GM12878 (cell line): ENCODE data around the gene LDB2. TPM values are rescaled to one million over a fixed set of nuclear protein-coding genes. Genes with fewer than 3 reads are reported as not detected.

Source experiments
- ATAC-seq: fragments of 200-7000 bp; cut with Tn5 transposase; 3 replicates; pipeline ENCODE4 v1.9.1; 2020; ENCODE audit warnings: mild to moderate bottlenecking, moderate library complexity
- BruUV-seq: library from RNA; stranded (reverse); fragments of 400-500 nt; replicated peaks from 2 replicates; lab custom pipeline; 2021; lab: Mats Ljungman, UMichigan
- CTCF ChIA-PET: fragments of 300-600 bp; sonication (Branson Sonifier 250); formaldehyde crosslinking; extraction: SDS; loops from one replicate; lab custom pipeline; 2021; ENCODE audit warnings: inconsistent platforms; lab: Yijun Ruan, JAX
- POLR2A ChIA-PET: fragments of 350-600 bp; formaldehyde crosslinking; extraction: SDS; loops from one replicate; lab custom pipeline; 2021; ENCODE audit warnings: inconsistent platforms; lab: Charles Lee
- RAD21 ChIA-PET: fragments of 300-600 bp; sonication (Branson Sonifier 250); formaldehyde crosslinking; loops from one replicate; lab custom pipeline; 2023; ENCODE audit warnings: antibody characterized with exemption; ENCODE audit not compliant: unreplicated experiment; lab: Charles Lee
- SMC1A ChIA-PET: fragments of 300-600 bp; sonication (Branson Sonifier 250); formaldehyde crosslinking; loops from one replicate; lab custom pipeline; 2023; ENCODE audit not compliant: unreplicated experiment, uncharacterized antibody; lab: Charles Lee
- DNase-seq: peaks from one replicate; pipeline ENCODE4 v3.0.0-alpha.2; 2011; ENCODE audit warnings: low read depth, low spot score
- FAIRE-seq: peaks from 3 replicates; lab custom pipeline; 2011; peaks lifted over from hg19 to GRCh38; lab: Jason Lieb, UNC
- H2AFZ ChIP-seq: 2 replicates; pipeline ENCODE4 v1.6.0; 2011; ENCODE audit warnings: low read depth, low read length, control low read depth; ENCODE audit not compliant: control insufficient read depth
- H3K27ac ChIP-seq: 2 replicates; pipeline ENCODE4 v1.5.1; 2011; ENCODE audit warnings: control low read depth; ENCODE audit not compliant: control insufficient read depth, insufficient read depth
- H3K27me3 ChIP-seq, 2 experiments: replicated peaks in 1 of 2; 2 replicates each; pipeline versions ENCODE4 v1.6.0 to v1.6.1; 2011; ENCODE audit warnings: low read length in 1 of 2; ENCODE audit not compliant: control insufficient read depth in 2 of 2, insufficient read depth in 2 of 2
- H3K36me3 ChIP-seq, 2 experiments: 2 replicates each; pipeline ENCODE4 v1.5.1; 2011; ENCODE audit warnings: low read length in 1 of 2; ENCODE audit not compliant: control insufficient read depth in 2 of 2, insufficient read depth in 2 of 2
- H3K4me1 ChIP-seq: 2 replicates; pipeline ENCODE4 v1.6.1; 2011; ENCODE audit warnings: mild to moderate bottlenecking, low read length, moderate library complexity, mixed read lengths; ENCODE audit not compliant: control insufficient read depth, insufficient read depth
- H3K4me2 ChIP-seq: 2 replicates; pipeline ENCODE4 v1.6.0; 2011; ENCODE audit warnings: control low read depth; ENCODE audit not compliant: control insufficient read depth, insufficient read depth
- H3K4me3 ChIP-seq: fragments of 200-600 bp; sonication (generic); 2 replicates; pipeline ENCODE4 v1.5.1; 2016
- H3K79me2 ChIP-seq: 2 replicates; pipeline ENCODE4 v1.6.0; 2011; ENCODE audit warnings: low read length; ENCODE audit not compliant: control insufficient read depth, insufficient read depth
- H3K9ac ChIP-seq: 2 replicates; pipeline ENCODE4 v1.8.0; 2011; ENCODE audit warnings: low read length, control low read depth, mixed read lengths; ENCODE audit not compliant: control insufficient read depth, insufficient read depth
- H3K9me3 ChIP-seq: replicated peaks from 3 replicates; pipeline ENCODE4 v1.5.1; 2011; ENCODE audit warnings: mild to moderate bottlenecking, low read length; ENCODE audit not compliant: control insufficient read depth, insufficient read depth
- H4K20me1 ChIP-seq: 2 replicates; pipeline ENCODE4 v1.6.0; 2011; ENCODE audit not compliant: control insufficient read depth, insufficient read depth
- CEBPB ChIP-seq, 2 experiments: fragments of 150-350 bp in 1 of 2; IDR thresholded peaks; 2 replicates each; pipeline ENCODE4 v1.6.1; 2012 to 2014; ENCODE audit warnings: low read depth in 2 of 2, low read length in 2 of 2, borderline replicate concordance in 1 of 2, inconsistent platforms in 1 of 2
- E2F4 ChIP-seq: IDR thresholded peaks from 2 replicates; pipeline ENCODE4 v1.6.1; 2012; ENCODE audit warnings: low read depth, low read length, improper control_type of control experiment
- E4F1 ChIP-seq: fragments of 450-650 bp; IDR thresholded peaks from 2 replicates; pipeline ENCODE4 v1.6.1; 2018; ENCODE audit warnings: borderline replicate concordance, mild to moderate bottlenecking; ENCODE audit not compliant: partially characterized antibody
- GABPA ChIP-seq: IDR thresholded peaks from 2 replicates; pipeline ENCODE4 v1.6.1; 2014; ENCODE audit warnings: antibody characterized with exemption, low read depth, mild to moderate bottlenecking, inconsistent platforms
- MXI1 ChIP-seq: fragments of 150-350 bp; IDR thresholded peaks from 2 replicates; pipeline ENCODE4 v1.6.1; 2011; ENCODE audit warnings: low read depth, mild to moderate bottlenecking, inconsistent platforms, low read length, improper control_type of control experiment
- NFIC ChIP-seq: IDR thresholded peaks from 2 replicates; pipeline ENCODE4 v1.6.1; 2012; ENCODE audit warnings: low read depth, mild to moderate bottlenecking, inconsistent platforms, low read length, moderate library complexity
- NFXL1 ChIP-seq: fragments of 450-650 bp; IDR thresholded peaks from 2 replicates; pipeline ENCODE4 v1.6.1; 2017; ENCODE audit warnings: antibody characterized with exemption, mild to moderate bottlenecking, borderline replicate concordance
- SMAD5 ChIP-seq: IDR thresholded peaks from 2 replicates; pipeline ENCODE4 v1.6.1; 2016; ENCODE audit warnings: antibody characterized with exemption, low read depth
- SMC3 ChIP-seq: IDR thresholded peaks from 2 replicates; pipeline ENCODE4 v1.6.1; 2011; ENCODE audit warnings: low read length, improper control_type of control experiment, borderline replicate concordance
- TCF12 ChIP-seq: IDR thresholded peaks from 2 replicates; pipeline ENCODE4 v1.6.1; 2011; ENCODE audit warnings: low read depth, mild to moderate bottlenecking, low read length
- YBX1 ChIP-seq: fragments of 450-650 bp; IDR thresholded peaks from 2 replicates; pipeline ENCODE4 v1.6.1; 2016; ENCODE audit warnings: antibody characterized with exemption
- ZNF207 ChIP-seq: fragments of 450-650 bp; IDR thresholded peaks from 2 replicates; pipeline ENCODE4 v1.6.1; 2014; ENCODE audit warnings: antibody characterized with exemption, mild to moderate bottlenecking, borderline replicate concordance
- WGBS: methylation state at CpG from one replicate; pipeline ENCODE4 v1.1.6; 2016; ENCODE audit warnings: low lambda C conversion rate; ENCODE audit not compliant: insufficient replicate concordance, insufficient coverage; ENCODE audit errors: missing lambda C conversion rate; 5-methylcytosine and 5-hydroxymethylcytosine counted together
- in situ Hi-C: fragments of 300-500 bp; cut with MboI; formaldehyde crosslinking; loops from 9 replicates; pipeline ENCODE4 v1.14.3; 2018; ENCODE audit warnings: mixed read lengths
- intact Hi-C: fragments of 100-400 bp; cut with micrococcal nuclease; formaldehyde crosslinking; loops from one replicate; pipeline ENCODE4 v1.14.2; 2022; ENCODE audit not compliant: unreplicated experiment
- polyA plus RNA-seq, 11 experiments: library from polyadenylated mRNA; depleted of rRNA in 4 of 11; unstranded in 6 of 11; stranded (reverse) in 5 of 11; fragments of >200 nt; fragmentation: Nextera tagmentation in 4 of 11; fragmentation: Illumina TruSeq in 1 of 11; extraction: Ambion mirVana in 4 of 11; extraction: Trizol in 1 of 11; gene quantifications; 1 replicate in 1 of 11; 2 replicates in 10 of 11; pipeline versions ENCODE4 v1.2.1 to v1.2.3, GENCODE V29; 2011 to 2016; ENCODE audit warnings: inconsistent platforms in 2 of 11, missing spikeins in 2 of 11, low read depth in 1 of 11
- total RNA-seq, 4 experiments: library from RNA; depleted of rRNA in 3 of 4; stranded (reverse); fragments of >200 nt in 3 of 4; fragmentation: Illumina TruSeq in 1 of 4; extraction: Trizol in 1 of 4; gene quantifications; 2 replicates each; pipeline versions ENCODE4 v1.2.1 to v1.2.3, GENCODE V29; 2013 to 2021
- TF ChIP-seq, protein P1 (sequence below): fragments of 450-650 bp; conservative IDR thresholded peaks from 2 replicates; pipeline ENCODE4 v1.6.1; 2017; ENCODE audit warnings: mild to moderate bottlenecking, moderate library complexity

Gene LDB2
- total and polyA plus RNA-seq, 10 of the 15 experiments (the other 5 are each of a cell fraction or from before 2014, with no cell fraction given): 0.15 TPM; not detected in 9

- BruUV-seq: no TSS peak
- no peaks in the 10 kb centered on the region for H3K4me1 ChIP-seq
- no peaks in the 10 kb centered on the region for H3K79me2 ChIP-seq
- H3K4me2 ChIP-seq: no peak overlapping the region
- no peak overlapping the region for H3K4me3 ChIP-seq
- no peaks in the 10 kb centered on the region for H3K27me3 ChIP-seq
- no peak overlapping the region for H2AFZ ChIP-seq
- H3K9ac ChIP-seq: no peak overlapping the region
- ATAC-seq: no peak
- CTCF ChIA-PET: no interaction called here
- no peak for DNase-seq
- SMC1A ChIA-PET: no interaction called here
- POLR2A ChIA-PET: no interaction called here
- no peaks in the 10 kb centered on the region for H3K9me3 ChIP-seq
- TF ChIP-seq NFIC: no peak
- WGBS: 22% methylated on average over 4 of the region's 4 CpGs
- in situ Hi-C loops (no loop called here), intact Hi-C loops (no loop called here)
- no peaks in the 10 kb centered on the region for H4K20me1 ChIP-seq
- FAIRE-seq: no peak
- no peak overlapping the region for H3K27ac ChIP-seq
- RAD21 ChIA-PET: no interaction called here
- H3K36me3 ChIP-seq: no peaks in the 10 kb centered on the region
Observed at GRCh38 chr4:16859031-16859430, 39.4 kb downstream of the LDB2 start.

DNA sequence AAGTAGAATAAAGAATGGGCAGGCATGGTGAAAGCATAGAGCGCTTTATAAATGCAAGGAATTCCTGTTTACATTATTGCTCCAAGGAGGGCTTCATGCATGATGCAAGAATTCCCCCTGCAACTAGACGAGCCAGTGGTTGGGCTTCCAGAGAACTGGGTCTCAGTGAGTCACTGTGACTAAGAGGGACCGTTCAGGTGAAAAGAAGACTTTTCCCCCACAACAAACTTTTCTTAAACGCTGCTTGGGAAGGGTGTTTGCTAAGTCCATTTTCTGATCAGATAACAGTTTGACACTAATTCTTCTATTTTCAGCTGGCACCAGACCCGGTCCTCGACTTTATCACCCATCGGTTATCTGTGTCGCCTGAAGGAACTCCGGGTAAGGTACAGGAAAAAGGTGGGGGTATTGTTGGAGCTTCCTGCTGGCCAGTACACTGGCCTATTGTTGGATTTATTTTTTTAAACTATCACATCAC, 40.1 kb downstream of the LDB2 start:
- H3K36me3 ChIP-seq: no peaks in the 10 kb centered on the region
- CTCF ChIA-PET: no interaction called here
- H3K4me3 ChIP-seq: no peak overlapping the region
- H3K27me3 ChIP-seq: no peaks in the 10 kb centered on the region
- intact Hi-C loops: no loop called here
- SMC1A ChIA-PET: no interaction called here
- no peak overlapping the region for H3K27ac ChIP-seq
- FAIRE-seq (no peak), DNase-seq (no peak), ATAC-seq (no peak)
- WGBS: 32% methylated on average over 9 of the region's 9 CpGs
- BruUV-seq: no TSS peak
- no peak overlapping the region for H2AFZ ChIP-seq
- no peaks in the 10 kb centered on the region for H3K9me3 ChIP-seq
- no peaks in the 10 kb centered on the region for H3K79me2 ChIP-seq
- no peak overlapping the region for H3K9ac ChIP-seq
- POLR2A ChIA-PET: no interaction called here
- RAD21 ChIA-PET: no interaction called here
- H4K20me1 ChIP-seq: no peaks in the 10 kb centered on the region
- in situ Hi-C loops: no loop called here
- H3K4me2 ChIP-seq: no peak overlapping the region
- no peaks in the 10 kb centered on the region for H3K4me1 ChIP-seq
- TF ChIP-seq, protein P1, sequence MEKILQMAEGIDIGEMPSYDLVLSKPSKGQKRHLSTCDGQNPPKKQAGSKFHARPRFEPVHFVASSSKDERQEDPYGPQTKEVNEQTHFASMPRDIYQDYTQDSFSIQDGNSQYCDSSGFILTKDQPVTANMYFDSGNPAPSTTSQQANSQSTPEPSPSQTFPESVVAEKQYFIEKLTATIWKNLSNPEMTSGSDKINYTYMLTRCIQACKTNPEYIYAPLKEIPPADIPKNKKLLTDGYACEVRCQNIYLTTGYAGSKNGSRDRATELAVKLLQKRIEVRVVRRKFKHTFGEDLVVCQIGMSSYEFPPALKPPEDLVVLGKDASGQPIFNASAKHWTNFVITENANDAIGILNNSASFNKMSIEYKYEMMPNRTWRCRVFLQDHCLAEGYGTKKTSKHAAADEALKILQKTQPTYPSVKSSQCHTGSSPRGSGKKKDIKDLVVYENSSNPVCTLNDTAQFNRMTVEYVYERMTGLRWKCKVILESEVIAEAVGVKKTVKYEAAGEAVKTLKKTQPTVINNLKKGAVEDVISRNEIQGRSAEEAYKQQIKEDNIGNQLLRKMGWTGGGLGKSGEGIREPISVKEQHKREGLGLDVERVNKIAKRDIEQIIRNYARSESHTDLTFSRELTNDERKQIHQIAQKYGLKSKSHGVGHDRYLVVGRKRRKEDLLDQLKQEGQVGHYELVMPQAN: no peak
- TF ChIP-seq E2F4 (no peak), YBX1 (no peak), NFXL1 (no peak), TCF12 (no peak), E4F1 (no peak), SMC3 (no peak), SMAD5 (no peak), MXI1 (no peak), CEBPB (IDR thresholded peaks at IDR 0.05; ENCODE audit: borderline replicate concordance in 1 of 2, low read depth in 2 of 2, low read length in 2 of 2) (no peak), ZNF207 (no peak), GABPA (no peak)
